Measurements from ENCODE around the gene GNG5.

GRCh38 chr1:84506002-84506728 is at the start of gene GNG5, which contains the start of gene SPATA1:
- TF ChIP-seq CTCF (IDR thresholded peaks at IDR 0.05): no peak
- TF ChIP-seq POLR2AphosphoS5 (IDR thresholded peaks at IDR 0.05): peak; percentile 83 to 92 (median 91)
- peak; percentile 76 to 80 for TF ChIP-seq POLR2A (IDR thresholded peaks at IDR 0.05)
- TF ChIP-seq EP300 (IDR thresholded peaks at IDR 0.05): no peak
